GM21390 (cell line): Measurements from ENCODE around the gene HES3.

Experiments
- ATAC-seq: cut with Tn5 transposase; IDR thresholded peaks from one replicate; pipeline ENCODE4 v1.9.1; 2021; ENCODE audit not compliant: unreplicated experiment

HES3 gene

DNA sequence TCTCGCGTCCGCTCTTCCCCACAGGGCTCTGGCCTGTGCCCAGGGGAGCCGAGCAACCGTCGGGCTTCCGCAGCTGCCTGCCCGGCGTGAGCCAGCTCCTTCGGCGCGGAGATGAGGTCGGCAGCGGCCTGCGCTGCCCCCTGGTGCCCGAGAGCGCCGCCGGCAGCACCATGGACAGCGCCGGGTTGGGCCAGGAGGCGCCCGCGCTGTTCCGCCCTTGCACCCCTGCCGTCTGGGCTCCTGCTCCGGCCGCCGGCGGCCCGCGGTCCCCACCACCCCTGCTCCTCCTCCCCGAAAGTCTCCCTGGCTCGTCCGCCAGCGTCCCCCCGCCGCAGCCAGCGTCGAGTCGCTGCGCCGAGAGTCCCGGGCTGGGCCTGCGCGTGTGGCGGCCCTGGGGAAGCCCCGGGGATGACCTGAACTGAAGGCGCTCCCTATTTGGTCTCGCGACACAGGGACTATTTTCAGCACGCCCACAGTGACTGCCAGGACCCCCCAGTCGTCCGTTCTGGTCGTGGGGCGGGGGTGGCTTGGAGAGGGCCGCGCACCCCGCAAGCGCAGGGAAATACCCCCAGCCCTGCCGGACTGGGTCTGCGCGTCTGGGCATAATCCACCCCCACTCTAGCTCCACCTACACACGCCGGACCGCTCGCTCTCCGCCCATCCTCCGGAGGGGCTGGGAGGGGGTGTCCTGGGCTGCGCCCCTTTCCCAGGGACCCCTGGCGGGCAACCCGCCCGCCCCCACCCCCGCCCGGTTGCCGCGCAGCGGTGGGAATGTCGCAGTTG is 1.3 kb downstream of the HES3 start:
- peak; percentile 65 for ATAC-seq

DNA sequence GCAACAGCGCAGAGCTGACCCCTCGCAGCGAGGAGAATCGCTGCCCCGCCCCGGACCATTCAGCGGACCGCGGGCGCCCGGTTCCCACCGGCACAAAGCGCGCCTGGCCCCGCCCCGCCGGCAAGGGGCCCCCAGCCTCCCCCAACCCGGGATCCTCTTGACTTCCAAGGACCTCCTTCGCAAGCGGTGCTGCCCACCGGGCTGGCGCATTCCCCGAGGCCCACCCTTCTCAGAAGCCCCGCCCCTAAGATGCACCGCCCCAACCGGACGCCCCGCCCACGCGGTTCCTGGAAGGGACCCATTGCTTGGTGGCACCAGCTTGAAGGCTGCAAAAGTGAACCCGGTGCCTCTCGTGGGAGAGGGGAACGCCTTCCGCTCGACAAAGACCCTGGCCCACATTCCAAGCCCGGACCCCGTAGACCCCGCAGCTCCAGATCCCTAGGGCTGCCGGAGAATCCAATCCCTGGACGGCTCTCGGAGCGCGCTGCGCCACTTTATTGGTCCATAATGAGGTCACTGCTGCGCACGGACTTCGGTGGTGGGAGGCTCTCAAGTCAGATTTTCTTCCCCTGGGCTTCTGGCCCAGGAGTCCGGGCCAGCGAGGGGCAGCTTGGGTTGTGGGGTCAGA is 2.0 kb downstream of the HES3 start:
- ATAC-seq, result no peak

DNA sequence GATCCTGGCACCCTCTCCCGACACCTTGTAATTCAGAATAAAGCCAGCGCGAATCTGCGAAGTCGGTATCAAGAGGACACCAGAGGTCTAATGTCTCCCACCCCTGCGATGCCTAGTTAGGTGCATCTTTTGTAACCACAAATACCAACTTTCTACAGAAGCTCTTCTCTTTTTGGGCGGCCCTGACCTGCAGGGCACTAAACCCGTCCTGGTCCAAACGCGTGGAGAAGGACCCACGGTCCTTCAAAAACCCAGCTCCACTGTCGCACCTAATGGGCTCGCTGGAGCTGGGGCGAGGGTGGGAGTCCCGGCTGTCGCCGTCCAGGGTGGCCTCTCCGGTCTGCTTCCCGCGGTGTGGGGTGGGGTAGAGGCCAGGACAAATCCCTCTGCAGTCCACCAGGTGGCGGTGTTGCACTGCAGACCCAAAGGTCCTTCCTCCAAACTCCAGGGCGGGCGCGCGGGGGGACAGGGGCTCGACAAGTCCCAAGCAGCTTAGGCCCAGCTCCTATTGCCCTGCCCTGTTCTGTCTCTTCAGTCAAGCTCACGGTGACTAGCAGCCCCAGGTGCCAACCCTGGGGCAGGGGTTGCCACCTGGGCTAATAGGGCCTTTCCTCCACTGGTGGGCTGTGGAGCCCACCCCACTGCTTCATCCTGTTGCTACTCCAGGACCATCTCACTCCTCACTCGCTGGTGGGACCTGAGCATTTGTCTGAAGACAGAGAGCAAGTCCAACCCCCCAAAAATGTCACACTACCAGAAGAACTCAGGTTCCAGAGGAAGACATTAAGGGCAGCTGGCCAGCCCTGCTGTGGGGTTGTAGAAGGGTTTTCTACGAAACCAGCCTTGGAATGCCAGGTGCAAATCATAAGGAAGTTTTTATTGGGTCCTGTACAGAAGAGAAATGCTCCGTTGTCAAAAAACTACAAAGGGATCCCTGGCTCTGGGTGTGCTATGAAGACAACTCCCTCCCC is 2.8 kb downstream of the HES3 start:
- no peak for ATAC-seq

DNA sequence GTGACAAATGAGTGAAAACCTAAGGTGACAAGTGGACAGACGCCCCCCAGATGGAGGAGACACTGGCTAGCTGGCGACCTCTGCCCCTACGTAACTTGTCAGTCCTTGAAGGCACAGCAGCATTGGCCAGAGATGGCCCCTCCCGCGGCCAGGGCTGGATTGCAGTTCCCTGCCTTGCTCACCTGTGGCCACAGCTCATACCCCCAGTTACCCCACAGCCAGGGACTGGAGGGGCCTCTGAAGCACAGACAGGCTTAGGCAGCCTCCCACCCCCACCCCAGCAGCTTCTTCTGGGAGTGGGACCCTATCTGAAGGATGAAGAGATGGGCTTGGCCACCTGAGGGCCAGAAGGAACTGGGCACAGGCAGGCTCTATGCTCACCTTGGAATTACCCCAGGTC is 3.7 kb downstream of the HES3 start:
- no peak for ATAC-seq

DNA sequence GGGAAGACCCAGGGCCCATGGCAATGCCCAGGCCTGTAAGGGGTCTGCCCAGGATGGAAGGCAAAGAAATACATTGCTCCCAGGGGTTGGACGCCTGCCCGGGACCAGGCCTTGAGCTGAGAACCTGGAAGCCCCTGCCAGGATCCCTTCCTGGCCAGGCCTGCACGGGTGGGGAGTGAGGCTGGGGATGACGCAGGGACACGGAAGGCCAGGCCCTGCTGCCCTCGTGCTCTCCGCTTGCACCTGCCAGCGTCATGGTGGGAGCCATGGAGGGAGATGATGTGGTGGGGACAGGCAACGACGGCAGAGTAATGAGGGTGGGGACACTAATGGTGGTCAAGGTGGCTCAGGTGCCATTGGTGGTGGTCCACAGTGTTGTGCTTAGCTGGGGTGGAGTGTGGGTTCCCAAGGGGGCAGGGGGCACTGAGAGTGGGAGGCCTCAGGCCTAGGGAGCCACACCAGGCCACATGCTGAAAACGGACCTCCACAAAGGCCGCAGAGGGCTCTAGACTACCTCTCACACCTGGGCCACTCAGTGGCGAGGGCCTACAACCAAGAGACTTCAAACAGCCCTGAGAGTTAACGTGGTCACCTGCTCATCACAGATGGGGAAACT is 4.3 kb downstream of the HES3 start:
- ATAC-seq, result no peak

DNA sequence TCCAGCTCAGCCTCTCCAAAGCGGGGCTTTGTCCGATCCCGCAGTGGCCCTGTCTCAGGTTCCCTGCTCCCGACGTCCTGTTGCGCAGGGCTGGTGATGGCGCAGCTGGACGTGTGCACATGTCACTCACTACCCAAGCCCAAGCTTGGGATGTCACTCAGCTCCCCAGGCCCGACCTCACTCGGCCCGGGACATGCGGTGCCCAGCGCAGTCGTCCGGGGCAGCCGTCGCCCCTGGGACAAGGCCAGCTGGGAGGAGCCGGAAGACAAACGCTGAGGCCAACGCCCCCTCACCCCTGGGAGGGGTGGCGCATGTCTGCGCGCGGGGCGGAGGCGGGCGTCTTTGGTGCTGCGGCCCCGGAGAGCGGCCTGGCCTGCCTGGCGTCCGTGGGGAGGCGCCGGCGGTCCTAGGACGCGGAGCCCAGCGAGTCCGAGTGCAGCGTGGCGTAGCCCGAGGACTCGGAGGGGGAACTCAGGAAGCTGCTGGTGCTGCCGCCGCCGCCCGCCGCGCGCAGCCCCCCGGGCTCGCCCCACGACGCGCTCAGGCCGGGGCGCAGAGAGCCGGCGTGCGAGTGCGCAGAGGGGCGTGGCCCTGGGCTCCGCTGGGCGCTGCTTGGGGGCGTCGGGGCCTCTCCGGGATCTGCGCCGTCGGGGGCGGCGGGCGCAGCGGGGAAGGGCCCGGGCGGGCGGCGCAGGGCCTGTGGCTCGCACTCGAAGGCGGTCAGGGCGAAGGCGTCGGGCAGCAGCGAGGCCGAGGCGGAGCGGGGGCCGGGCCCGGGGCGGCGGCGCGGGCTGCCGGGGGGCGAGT is 5.2 kb downstream of the HES3 start:
- ATAC-seq, result no peak

DNA sequence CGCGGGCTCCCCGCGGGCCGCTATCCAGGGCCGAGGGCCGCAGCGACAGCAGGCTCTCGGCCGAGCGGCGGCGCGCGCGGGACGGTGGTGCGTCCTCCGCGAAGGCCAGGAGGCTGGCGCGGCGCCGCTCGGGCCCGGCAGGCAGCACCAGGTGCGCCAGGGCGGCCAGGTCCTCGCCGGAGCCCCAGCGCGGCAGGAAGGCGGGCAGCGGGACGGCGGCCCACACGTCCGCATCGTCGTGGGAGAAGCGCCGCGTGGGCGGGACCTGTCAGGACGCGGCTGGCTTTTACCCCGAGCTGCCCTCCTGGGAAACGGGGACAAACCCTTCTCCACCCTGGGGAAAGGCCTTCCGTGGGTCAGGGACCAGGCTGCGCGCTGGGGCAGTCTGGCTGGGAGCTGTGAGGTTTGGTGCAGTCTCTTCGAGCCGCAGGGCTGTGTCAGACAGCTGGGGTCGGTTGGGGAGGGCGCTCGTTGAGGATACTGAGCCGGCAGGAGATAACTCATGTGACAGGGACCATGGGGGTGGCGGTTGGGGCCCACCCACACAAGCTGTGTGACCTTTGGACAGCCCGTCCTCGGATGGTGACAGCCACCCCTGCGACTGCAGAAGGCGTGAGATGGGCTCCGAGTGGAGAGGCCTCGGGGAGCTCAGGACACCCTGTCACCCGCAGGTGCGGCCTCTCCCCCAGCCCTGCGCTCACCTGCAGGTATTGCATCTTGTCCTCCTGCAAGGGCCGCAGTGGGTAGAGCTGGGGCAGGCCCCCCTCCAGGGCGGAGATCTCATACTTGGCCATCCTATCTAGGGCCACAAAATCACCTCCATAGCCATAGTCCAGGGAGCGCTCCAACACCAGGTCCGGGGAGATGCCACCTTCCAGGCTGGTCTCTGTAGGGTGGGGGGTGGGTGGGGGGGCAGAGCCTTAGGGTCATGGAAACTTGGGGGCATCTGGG is 6.0 kb downstream of the HES3 start:
- ATAC-seq, result no peak

DNA sequence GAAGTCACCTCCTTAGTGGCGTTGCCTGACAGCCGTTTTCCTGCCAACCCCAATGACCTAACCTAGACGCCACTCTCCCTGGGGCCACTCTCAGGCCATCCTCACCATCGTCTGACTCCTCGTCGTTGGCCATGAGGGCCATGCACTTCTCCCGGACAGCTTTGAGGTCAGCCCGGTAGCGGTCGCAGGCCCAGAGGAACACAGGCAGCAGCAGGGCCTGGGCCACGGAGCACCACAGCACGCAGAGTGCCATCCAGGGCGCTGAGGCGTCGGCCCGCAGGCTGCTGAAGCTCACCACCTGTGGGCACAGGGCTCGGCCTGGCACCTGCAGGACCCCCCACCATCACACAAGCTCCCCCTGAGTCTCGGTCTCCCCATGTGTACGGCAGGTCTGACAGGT is 7.3 kb downstream of the HES3 start:
- ATAC-seq, result no peak

DNA sequence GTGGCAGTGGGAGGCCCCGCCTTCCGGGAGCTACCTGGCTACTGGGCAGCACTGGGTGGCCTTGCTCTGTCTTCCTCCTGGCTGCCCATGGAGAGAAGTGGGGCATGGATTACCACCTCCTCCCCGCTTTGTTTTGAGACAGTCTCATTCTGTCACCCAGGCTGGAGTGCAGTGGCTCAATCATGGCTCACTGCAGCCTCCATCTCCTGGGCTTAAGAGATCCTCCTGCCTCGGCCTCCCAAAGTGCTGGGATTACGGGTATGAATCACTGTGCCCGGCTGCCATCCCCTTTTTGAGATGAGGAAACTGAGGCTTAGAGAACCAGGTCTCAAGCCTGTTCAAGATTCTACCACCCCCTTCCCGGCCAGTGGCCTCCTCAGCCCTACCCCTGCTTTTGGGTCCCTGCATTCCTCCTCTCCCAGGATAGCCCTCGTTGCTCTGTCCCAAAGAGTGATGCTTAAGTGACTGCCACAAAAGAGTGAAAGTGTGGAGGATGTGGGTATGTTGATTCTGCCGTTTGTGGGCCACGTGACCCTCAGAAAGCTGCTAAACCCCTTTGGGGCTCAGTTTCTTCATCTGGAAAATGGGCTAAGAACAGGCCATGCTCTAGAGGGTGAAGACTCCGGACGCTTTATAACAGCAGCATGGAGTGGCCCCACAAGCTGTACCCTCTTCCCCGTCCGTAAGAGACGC is 7.8 kb downstream of the HES3 start:
- no peak for ATAC-seq

DNA sequence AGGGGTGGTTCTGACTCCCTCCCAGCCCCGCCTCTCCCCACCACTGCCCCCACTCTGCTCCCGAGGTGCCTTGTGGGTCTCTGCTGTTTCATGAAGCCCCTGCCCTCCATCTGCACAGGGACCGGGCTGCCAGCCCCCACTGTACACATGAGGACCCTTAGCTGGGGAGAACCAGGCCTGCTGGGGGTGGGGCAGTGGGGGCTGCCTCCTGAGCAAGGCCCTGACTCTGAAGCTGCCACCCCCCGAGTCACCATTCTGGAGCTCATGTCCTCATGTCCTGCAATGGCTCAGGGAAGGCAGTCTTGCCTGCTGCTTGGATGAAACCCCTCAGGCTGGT is 8.4 kb downstream of the HES3 start:
- ATAC-seq, result no peak

DNA sequence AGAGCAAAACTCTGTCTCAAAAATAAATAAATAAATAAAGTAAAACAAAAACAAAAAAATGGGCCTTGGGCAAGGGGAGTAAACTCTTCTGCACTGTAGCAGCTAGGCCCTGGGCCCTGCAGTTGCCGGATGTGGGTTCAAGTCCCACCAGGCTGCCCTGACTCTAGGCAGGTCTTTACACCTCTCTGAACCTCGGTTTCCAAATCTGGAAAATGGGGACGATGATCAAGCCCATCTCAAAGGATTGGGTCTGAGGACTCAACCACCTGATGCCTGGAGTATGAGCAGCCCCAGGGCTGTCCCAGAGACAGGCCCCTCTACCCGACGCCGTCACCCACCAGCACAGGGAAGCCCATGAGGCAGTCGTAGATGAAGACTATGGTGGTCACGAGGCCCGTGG is 9.4 kb downstream of the HES3 start:
- no peak for ATAC-seq

DNA sequence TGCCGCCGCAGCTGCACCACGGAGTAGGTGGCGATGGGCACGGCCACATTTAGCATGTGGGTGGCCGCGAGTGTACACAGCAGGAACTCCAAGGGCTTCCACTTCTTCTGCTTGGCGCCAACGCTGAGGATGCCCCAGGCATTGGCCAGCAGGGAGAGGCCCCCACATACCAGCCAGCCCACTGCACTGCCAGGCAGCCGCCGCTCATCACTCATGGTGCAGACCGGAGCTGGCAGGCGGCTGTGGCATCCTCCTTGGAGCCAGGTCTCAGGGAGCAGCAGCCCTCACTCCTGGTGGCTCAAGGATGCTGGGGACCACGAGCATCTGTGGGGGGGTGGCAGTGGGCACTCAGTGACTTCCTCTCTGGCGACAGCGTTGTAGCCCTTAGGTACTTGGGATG is 10.7 kb downstream of the HES3 start:
- no peak for ATAC-seq

DNA sequence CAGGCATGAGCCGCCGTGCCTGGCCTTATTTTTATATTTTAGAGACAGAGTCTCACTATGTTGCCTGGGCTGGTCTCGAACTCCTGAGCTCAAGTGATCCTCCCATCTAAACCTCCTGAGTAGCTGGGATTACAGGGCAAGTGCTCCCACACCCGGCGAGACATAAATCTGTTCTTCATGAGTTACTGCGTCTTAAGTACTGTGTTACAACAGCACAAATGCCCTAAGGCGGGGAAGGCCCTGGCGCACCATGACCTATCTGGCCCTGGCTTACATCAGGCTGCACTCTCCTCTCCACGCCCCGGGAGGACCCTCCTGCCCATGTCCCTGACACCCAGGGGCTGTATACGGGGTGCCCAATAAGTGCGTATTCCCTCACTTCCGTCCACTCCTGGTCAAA is 12.7 kb downstream of the HES3 start:
- ATAC-seq, result no peak

DNA sequence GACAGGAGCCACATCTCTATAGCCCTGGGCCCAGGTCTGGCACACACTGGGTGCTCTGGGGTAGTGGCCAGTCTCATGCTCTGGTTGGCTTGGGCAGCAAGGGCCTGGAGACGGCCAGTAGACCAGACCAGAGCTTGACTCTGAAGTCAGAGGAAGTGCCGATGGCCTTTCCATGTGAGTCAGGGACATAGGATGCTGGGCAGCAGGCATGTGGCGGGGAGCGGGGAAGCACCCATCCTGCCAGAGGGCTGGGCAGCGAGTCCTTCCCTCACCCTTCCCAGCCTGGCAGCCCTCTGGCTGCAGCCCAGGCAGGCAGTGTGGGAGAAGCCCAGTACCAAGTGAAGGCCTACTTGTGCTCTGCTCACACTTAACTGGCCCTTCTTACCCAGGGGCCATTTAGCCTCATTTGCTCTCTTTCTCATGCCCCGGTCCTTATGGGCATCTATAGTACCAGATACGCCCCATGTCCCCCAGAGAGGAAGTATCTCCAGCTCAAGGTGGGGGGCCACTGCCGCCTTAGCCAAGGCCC is 13.6 kb downstream of the HES3 start:
- ATAC-seq, result no peak

DNA sequence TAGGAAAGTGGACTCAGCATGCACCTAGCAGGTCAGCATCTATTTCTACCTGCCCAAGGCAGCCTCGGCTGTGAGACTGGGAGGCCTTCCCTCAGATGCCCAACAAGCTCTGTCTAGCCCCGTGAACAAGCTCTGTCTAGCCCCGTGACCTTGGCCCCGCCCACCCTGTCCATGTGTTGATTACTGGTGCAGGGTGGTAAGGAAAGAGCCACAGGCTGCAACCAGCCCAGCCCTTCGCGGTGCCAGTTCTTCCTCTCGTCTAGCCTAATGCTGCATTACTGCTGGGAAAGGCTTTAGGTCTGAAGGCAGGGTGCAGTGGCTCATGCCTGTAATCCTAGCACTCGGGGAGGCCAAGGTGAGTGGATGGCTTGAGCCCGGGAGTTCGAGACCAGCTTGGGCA is 14.7 kb downstream of the HES3 start:
- ATAC-seq, result no peak

DNA sequence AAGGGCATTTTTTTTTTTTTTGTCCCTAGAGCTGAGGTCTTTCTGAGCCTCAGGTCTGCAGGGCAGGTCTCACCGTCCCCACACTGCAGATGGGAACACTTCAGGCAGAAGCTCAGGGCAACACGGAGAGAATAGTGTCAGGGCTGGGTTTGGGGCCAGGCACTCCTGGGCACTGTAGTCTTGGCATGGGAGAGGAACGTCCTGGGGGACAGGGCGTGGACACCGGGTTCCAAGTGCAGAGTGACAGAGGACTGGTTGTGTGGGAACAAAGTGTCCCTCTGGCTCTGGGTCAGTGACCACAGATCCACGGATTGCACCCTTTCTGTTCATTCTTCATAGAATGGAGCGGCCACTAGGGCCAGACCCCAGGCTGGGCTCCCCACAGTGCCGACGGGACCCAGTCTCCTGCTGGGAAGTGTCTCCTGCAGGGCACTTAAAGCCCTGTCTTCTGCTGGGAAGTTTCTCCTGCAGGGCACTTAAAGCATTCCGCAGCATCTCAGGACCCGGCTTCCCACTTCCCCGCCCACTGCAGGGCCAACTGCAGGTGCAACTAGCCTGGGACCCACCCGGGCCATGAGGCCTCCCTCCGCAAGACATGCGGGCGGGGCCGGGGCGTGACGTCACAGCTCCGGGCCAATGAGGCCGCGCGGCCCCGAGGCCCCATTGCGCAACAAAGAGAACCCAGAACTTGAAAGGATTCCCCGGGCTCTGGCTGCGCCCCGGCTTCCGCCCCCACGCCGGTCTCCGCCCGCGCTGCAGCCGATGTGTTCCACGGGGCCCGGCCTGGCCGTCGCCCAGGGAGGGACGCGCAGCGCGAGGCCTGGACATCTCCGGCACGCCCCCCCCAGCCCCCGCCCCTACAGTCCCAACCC is 15.7 kb downstream of the HES3 start:
- peak; percentile 59 for ATAC-seq

DNA sequence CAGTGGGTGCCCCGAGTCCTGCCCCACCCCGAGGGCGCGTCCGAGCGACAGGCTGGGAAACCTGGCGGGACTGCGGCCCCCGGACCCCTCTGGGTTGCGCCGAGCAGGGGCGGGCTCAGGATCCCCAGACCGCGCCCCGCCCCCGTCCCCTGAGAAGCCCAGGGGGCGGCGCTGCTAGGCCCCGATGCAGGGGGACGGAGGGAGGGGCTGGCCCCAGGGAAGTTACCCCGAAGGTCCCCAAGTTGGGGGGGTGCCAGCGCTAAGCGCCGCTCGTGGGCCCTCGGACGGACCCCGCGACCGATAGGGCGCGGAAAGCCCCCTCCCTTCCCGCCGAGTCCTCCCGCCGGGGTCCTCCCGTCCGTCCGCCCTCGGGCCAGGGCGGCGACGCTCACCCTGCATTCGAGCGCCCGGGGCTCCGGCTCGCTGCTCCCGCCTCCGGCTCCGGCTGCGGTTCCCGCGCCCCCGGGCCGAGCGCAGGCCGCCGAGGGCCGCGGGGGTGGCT is 16.5 kb downstream of the HES3 start:
- no peak for ATAC-seq
